Measurements from ENCODE around the gene JAZF1.

- no peak for TF ChIP-seq YY1 (IDR thresholded peaks at IDR 0.05; ENCODE audit: extremely low read depth, insufficient replicate concordance, low read depth, low read length)
- no peak for TF ChIP-seq FOSL1 (IDR thresholded peaks at IDR 0.05; ENCODE audit: low read depth)
- no peak for TF ChIP-seq CTCF (IDR thresholded peaks at IDR 0.05 in 2 of 3, conservative IDR thresholded peaks at IDR 0.05 in 1 of 3; ENCODE audit: borderline replicate concordance in 1 of 3, insufficient read depth in 1 of 3, low read depth in 2 of 3, low read length in 2 of 3)
- TF ChIP-seq ELF1 (IDR thresholded peaks at IDR 0.05; ENCODE audit: borderline replicate concordance, low read depth), result no peak
- TF ChIP-seq POLR2A (IDR thresholded peaks at IDR 0.05; ENCODE audit: borderline replicate concordance, extremely low read depth, insufficient read depth, insufficient read length), result no peak
- no peak for TF ChIP-seq MAX (IDR thresholded peaks at IDR 0.05)
- no peak for TF ChIP-seq EZH2 (IDR thresholded peaks at IDR 0.05)
- TF ChIP-seq REST (IDR thresholded peaks at IDR 0.05; ENCODE audit: low read depth), result no peak
- TF ChIP-seq RAD21 (IDR thresholded peaks at IDR 0.05; ENCODE audit: low read depth), result no peak
These were observed 377.6 kb downstream of the JAZF1 start for GRCh38 chr7:27802999-27803398.
